ENCODE data around the gene VSTM2L. TPM values are rescaled to one million over a fixed set of nuclear protein-coding genes. Genes with fewer than 3 reads are reported as not detected.

The VSTM2L gene
- total and polyA plus RNA-seq, 12 donors = 1.8 to 17.2 (median 8.9) TPM

DNA sequence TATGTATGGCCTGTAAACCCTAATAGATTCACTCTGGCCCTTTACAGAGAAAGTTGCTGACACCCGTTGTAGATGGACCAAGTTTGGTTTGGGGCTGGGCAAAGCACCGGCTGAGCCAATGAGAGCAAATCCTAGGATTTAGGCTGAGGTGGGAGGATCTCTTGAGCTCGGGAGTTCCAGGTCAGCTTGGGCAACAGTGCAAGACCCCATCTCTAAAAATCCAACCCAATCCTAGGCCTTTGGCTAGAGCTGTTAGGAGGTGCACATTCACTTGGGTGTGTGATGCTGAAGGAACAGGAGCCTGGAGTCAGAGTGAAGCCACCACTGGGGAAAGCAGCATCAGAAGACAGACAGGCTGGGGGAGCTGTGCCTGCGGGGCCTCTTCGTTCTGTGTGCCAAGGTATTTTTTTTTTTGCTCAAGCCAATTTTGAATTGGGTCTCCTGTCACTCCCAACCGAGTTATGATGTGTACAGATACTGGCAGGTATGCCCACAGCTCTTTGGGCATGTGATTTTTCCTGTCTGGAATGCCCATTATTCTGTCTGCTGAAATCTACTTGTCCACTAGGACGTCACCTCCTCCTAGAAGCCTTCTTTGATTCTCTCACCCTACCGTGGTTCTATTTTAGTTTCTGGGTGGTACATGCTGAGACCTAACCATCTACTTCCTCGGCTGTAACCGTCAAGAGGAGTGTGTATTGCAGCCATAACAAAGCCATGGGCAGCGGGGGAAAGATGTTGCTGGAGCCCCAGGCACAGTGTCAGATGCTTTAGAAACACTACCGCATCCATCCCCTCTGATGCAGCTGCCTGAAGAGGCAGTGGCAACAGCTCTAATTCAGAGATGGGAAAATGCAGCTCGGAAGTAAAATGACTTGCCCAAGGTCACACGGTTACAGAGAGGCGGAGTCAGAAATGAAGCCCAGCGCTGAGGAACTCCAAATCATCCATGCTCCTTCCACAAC is 76.4 kb downstream of the VSTM2L start:
- TF ChIP-seq, protein P1, sequence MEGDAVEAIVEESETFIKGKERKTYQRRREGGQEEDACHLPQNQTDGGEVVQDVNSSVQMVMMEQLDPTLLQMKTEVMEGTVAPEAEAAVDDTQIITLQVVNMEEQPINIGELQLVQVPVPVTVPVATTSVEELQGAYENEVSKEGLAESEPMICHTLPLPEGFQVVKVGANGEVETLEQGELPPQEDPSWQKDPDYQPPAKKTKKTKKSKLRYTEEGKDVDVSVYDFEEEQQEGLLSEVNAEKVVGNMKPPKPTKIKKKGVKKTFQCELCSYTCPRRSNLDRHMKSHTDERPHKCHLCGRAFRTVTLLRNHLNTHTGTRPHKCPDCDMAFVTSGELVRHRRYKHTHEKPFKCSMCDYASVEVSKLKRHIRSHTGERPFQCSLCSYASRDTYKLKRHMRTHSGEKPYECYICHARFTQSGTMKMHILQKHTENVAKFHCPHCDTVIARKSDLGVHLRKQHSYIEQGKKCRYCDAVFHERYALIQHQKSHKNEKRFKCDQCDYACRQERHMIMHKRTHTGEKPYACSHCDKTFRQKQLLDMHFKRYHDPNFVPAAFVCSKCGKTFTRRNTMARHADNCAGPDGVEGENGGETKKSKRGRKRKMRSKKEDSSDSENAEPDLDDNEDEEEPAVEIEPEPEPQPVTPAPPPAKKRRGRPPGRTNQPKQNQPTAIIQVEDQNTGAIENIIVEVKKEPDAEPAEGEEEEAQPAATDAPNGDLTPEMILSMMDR (IDR thresholded peaks at IDR 0.05) = no peak
- Histone ChIP-seq H3K36me3 (peaks cover 0 to 27% (median 7%) of the 10 kb centered on the region in 9 donors), H3K27me3 (no peaks in the 10 kb centered on the region), H3K4me1 (peaks cover under 1 to 9% (median 7%) of the 10 kb centered on the region in 9 donors), H3K27ac (no peak overlapping the region), H3K4me3 (no peak overlapping the region), H3K9me3 (no peaks in the 10 kb centered on the region)
- WGBS, 2 donors = 90 to 91% methylated on average over 16 of the region's 16 CpGs
- intact Hi-C loops (cut with DNase I) = no loop called here
- no peak for DNase-seq
- no peak for ATAC-seq

DNA sequence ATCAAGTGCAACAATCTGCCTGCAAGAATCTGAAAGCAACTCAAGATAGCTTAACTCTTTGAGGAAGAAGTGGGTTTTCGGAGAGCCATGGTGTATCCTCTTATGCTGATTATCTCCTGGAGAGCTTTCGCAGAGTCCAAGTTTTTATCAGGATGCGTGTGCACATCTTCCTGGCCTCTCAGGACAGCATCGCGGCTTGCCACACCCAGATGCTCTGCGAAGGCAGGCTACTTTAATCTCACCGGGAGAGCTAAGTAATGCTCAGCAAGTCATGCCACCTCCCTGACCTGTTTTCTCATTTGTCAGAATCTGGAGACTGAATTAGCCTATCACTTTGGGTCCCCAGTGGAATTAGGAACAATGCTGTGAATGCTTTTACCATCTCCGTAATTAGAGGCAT is 77.5 kb downstream of the VSTM2L start:
- Histone ChIP-seq H3K4me3 (no peak overlapping the region), H3K27ac (no peak overlapping the region), H3K27me3 (no peaks in the 10 kb centered on the region), H3K4me1 (peaks cover 3 to 18% (median 11%) of the 10 kb centered on the region in 9 donors), H3K9me3 (no peaks in the 10 kb centered on the region), H3K36me3 (peaks cover 0 to 33% (median 7%) of the 10 kb centered on the region in 9 donors)
- DNase-seq (no peak), ATAC-seq (no peak)
- intact Hi-C loops (cut with DNase I) = loop anchor here in 1 of 10 donors (10.0 kb wide), 1 partner anchor 286 kb away; the partner anchor contains the start of gene CTNNBL1
- TF ChIP-seq, protein P1 (IDR thresholded peaks at IDR 0.05) = no peak
- 68 to 70% methylated on average over 8 of the region's 8 CpGs for WGBS, 2 donors

DNA sequence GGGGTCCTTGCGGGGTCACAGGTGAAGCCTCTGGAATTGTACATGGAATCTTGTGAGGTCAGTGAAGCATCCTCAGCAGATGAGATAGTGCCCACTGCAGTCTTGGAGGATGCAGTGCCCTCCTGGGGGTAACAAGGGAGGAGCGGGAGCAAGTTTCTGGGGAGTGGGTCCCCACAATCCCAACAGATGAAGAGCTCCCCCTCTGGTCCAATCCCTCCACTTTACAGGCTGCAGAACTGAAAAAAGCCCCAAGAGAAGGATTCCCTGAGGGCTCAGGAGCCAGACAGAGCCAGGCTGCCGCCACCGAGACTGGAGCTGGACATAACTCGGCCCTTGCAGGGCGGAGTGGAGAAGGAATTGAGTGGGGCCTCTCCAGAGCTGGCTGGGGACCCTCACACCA is 77.9 kb downstream of the VSTM2L start:
- WGBS, 2 donors = 91 to 96% methylated on average over 6 of the region's 6 CpGs

DNA sequence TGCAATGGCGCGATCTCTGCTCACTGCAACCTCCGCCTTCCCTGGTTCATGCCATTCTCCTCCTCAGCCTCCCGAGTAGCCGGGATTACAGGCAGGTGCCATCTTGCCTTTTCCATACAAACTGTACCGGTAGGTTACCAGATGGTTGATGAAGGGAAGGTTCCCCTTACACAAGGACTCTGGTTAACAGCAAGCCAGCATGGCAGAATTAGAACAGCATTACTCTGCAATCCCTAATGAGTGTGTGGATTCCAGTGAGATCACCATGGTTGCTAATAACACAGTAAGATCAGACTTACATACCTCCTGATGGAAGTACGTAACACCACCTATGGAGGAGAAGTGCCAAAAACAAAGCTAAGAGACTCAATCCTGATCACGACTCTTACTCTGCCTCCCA is 78.6 kb downstream of the VSTM2L start:
- TF ChIP-seq, protein P1 (IDR thresholded peaks at IDR 0.05) = no peak
- no peak overlapping the region for H3K27ac ChIP-seq
- ATAC-seq = no peak
- DNase-seq = no peak
- intact Hi-C loops (cut with DNase I) = loop anchor here in 1 of 10 donors (10.0 kb wide), 1 partner anchor 287 kb away; the partner anchor contains the start of gene CTNNBL1
- WGBS, 2 donors = 96 to 99% methylated on average over 8 of the region's 8 CpGs
- H3K4me3 ChIP-seq = no peak overlapping the region
- no peaks in the 10 kb centered on the region for H3K9me3 ChIP-seq
- peaks cover 6 to 30% (median 15%) of the 10 kb centered on the region in 9 donors for H3K4me1 ChIP-seq
- H3K36me3 ChIP-seq = peaks cover 0 to 40% (median 7%) of the 10 kb centered on the region in 9 donors
- H3K27me3 ChIP-seq = no peaks in the 10 kb centered on the region

More for the DNA sequence above, 77.9 kb downstream of the VSTM2L start:
- Histone ChIP-seq H3K4me1 (peaks cover 3 to 23% (median 12%) of the 10 kb centered on the region in 9 donors), H3K9me3 (no peaks in the 10 kb centered on the region), H3K36me3 (peaks cover 0 to 34% (median 7%) of the 10 kb centered on the region in 9 donors), H3K4me3 (no peak overlapping the region), H3K27me3 (no peaks in the 10 kb centered on the region), H3K27ac (no peak overlapping the region)
- ATAC-seq (no peak), DNase-seq (no peak)
- intact Hi-C loops (cut with DNase I) = loop anchor here in 1 of 10 donors (10.0 kb wide), 1 partner anchor 286 kb away; the partner anchor contains the start of gene CTNNBL1
- TF ChIP-seq, protein P1 (IDR thresholded peaks at IDR 0.05) = no peak
